ENCODE measurements around the gene POLK. TPM values are rescaled to one million over a fixed set of nuclear protein-coding genes. Genes with fewer than 3 reads are reported as not detected.

POLK gene
- polyA plus RNA-seq, 1 of the 3 experiments (the other 2 are of a cell fraction) = 5.5 TPM

DNA sequence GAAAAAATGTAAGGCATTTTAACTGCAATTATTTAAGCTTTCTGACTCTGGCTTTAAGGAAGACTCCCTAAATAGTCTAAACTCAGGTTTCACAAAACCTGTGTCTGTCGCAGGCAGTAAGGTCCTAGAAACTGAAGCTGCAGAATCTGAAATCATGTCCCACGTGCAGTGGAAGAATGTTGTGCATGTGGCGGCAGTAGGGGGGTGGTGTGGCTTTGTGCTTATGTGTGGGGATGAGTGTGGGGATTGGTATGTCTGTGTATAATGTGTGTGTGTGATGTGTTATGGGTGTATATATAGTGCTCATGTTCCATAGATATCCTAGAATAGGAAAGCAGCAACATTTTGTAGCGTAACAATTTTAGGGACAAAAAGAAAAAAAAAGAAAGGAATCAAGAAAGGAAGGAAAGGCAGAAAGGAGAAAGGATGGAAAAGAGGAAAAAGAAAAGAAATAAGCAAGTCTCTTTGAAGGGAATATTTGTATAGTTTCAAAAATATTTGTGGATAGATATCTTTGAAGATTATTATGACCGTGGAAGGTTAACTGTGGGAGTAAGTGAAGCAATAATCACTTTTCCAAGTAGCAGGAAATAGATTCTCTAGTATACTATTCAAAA lies 106.2 kb downstream of the POLK start:
- Histone ChIP-seq H3K9me3 (no peaks in the 10 kb centered on the region), H3F3A (replicated peaks; ENCODE audit: insufficient read depth) (no peaks in the 10 kb centered on the region), H3K79me2 (ENCODE audit: insufficient read depth) (no peaks in the 10 kb centered on the region), H3K4me1 (ENCODE audit: control insufficient read depth in 1 of 2, insufficient read depth in 2 of 2, low read depth in 1 of 2, low read length in 1 of 2) (no peaks in the 10 kb centered on the region; a peak in 1 of 4 replicates), H2AFZ (ENCODE audit: low read depth) (no peak overlapping the region), H3K27ac (ENCODE audit: low read depth in 2 of 2, low read length in 1 of 2) (no peak overlapping the region), H3K4me2 (no peak overlapping the region), H4K20me1 (ENCODE audit: insufficient read depth) (no peaks in the 10 kb centered on the region), H3K27me3 (ENCODE audit: insufficient read depth) (no peaks in the 10 kb centered on the region), H3K4me3 (ENCODE audit: low read depth in 2 of 2, low read length in 1 of 2) (no peak overlapping the region), H3K9me2 (no peaks in the 10 kb centered on the region), H3K9ac (no peak overlapping the region), H3K36me3 (replicated peaks in 1 of 2; ENCODE audit: control insufficient read depth in 1 of 2, insufficient read depth in 2 of 2, low read length in 1 of 2) (no peaks in the 10 kb centered on the region)
- no peak for TF ChIP-seq RXRA (IDR thresholded peaks at IDR 0.05; ENCODE audit: borderline replicate concordance, low read depth)
- no peak for TF ChIP-seq JUND (IDR thresholded peaks at IDR 0.05)
- no peak for TF ChIP-seq TAF1 (IDR thresholded peaks at IDR 0.05; ENCODE audit: borderline replicate concordance, low read depth, low read length)
- TF ChIP-seq FOXM1 (IDR thresholded peaks at IDR 0.05; ENCODE audit: low read depth) = no peak
- TF ChIP-seq TCF12 (IDR thresholded peaks at IDR 0.05) = no peak
- TF ChIP-seq MEF2A (IDR thresholded peaks at IDR 0.05; ENCODE audit: borderline replicate concordance, low read depth) = no peak
- TF ChIP-seq RFX5 (IDR thresholded peaks at IDR 0.05; ENCODE audit: low read length) = no peak
- no peak for TF ChIP-seq MXI1 (IDR thresholded peaks at IDR 0.05; ENCODE audit: low read depth, low read length)
- TF ChIP-seq, protein P1, sequence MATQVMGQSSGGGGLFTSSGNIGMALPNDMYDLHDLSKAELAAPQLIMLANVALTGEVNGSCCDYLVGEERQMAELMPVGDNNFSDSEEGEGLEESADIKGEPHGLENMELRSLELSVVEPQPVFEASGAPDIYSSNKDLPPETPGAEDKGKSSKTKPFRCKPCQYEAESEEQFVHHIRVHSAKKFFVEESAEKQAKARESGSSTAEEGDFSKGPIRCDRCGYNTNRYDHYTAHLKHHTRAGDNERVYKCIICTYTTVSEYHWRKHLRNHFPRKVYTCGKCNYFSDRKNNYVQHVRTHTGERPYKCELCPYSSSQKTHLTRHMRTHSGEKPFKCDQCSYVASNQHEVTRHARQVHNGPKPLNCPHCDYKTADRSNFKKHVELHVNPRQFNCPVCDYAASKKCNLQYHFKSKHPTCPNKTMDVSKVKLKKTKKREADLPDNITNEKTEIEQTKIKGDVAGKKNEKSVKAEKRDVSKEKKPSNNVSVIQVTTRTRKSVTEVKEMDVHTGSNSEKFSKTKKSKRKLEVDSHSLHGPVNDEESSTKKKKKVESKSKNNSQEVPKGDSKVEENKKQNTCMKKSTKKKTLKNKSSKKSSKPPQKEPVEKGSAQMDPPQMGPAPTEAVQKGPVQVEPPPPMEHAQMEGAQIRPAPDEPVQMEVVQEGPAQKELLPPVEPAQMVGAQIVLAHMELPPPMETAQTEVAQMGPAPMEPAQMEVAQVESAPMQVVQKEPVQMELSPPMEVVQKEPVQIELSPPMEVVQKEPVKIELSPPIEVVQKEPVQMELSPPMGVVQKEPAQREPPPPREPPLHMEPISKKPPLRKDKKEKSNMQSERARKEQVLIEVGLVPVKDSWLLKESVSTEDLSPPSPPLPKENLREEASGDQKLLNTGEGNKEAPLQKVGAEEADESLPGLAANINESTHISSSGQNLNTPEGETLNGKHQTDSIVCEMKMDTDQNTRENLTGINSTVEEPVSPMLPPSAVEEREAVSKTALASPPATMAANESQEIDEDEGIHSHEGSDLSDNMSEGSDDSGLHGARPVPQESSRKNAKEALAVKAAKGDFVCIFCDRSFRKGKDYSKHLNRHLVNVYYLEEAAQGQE (IDR thresholded peaks at IDR 0.05; ENCODE audit: low read depth, low read length) = no peak
- no peak for TF ChIP-seq RAD21 (IDR thresholded peaks at IDR 0.05; ENCODE audit: low read length)
- TF ChIP-seq GABPA (IDR thresholded peaks at IDR 0.05; ENCODE audit: low read depth) = no peak
- TF ChIP-seq, protein P2, sequence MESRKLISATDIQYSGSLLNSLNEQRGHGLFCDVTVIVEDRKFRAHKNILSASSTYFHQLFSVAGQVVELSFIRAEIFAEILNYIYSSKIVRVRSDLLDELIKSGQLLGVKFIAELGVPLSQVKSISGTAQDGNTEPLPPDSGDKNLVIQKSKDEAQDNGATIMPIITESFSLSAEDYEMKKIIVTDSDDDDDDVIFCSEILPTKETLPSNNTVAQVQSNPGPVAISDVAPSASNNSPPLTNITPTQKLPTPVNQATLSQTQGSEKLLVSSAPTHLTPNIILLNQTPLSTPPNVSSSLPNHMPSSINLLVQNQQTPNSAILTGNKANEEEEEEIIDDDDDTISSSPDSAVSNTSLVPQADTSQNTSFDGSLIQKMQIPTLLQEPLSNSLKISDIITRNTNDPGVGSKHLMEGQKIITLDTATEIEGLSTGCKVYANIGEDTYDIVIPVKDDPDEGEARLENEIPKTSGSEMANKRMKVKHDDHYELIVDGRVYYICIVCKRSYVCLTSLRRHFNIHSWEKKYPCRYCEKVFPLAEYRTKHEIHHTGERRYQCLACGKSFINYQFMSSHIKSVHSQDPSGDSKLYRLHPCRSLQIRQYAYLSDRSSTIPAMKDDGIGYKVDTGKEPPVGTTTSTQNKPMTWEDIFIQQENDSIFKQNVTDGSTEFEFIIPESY (IDR thresholded peaks at IDR 0.05; ENCODE audit: borderline replicate concordance, low read depth) = no peak
- no peak for TF ChIP-seq ELF1 (IDR thresholded peaks at IDR 0.05)
- TF ChIP-seq, protein P3, sequence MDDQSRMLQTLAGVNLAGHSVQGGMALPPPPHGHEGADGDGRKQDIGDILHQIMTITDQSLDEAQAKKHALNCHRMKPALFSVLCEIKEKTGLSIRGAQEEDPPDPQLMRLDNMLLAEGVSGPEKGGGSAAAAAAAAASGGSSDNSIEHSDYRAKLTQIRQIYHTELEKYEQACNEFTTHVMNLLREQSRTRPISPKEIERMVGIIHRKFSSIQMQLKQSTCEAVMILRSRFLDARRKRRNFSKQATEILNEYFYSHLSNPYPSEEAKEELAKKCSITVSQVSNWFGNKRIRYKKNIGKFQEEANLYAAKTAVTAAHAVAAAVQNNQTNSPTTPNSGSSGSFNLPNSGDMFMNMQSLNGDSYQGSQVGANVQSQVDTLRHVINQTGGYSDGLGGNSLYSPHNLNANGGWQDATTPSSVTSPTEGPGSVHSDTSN (IDR thresholded peaks at IDR 0.05) = no peak
- no peak for TF ChIP-seq GATA2 (CRISPR knock-in tag; IDR thresholded peaks at IDR 0.05)
- no peak for TF ChIP-seq SMC3 (IDR thresholded peaks at IDR 0.05; ENCODE audit: low read depth, low read length)
- TF ChIP-seq, protein P4, sequence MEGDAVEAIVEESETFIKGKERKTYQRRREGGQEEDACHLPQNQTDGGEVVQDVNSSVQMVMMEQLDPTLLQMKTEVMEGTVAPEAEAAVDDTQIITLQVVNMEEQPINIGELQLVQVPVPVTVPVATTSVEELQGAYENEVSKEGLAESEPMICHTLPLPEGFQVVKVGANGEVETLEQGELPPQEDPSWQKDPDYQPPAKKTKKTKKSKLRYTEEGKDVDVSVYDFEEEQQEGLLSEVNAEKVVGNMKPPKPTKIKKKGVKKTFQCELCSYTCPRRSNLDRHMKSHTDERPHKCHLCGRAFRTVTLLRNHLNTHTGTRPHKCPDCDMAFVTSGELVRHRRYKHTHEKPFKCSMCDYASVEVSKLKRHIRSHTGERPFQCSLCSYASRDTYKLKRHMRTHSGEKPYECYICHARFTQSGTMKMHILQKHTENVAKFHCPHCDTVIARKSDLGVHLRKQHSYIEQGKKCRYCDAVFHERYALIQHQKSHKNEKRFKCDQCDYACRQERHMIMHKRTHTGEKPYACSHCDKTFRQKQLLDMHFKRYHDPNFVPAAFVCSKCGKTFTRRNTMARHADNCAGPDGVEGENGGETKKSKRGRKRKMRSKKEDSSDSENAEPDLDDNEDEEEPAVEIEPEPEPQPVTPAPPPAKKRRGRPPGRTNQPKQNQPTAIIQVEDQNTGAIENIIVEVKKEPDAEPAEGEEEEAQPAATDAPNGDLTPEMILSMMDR (IDR thresholded peaks at IDR 0.05) = no peak
- WGBS (ENCODE audit: low lambda C conversion rate) = 93% methylated on average over 5 of the region's 5 CpGs
- ChIA-PET POLR2A (no interaction called here), CTCF (interaction anchor here (1.2 kb wide), 1 partner anchor 18 kb away, joined by 3 read pairs; no protein-coding TSS in a partner anchor)
- no peak for DNase-seq
